Thoracic aorta endothelial cell (primary cell): ENCODE measurements around the gene FNDC11. TPM values are rescaled to one million over a fixed set of nuclear protein-coding genes. Genes with fewer than 3 reads are reported as not detected.

Experiments
- total RNA-seq: library from RNA; depleted of rRNA; stranded (reverse); fragments of >200 nt; gene quantifications from 2 replicates; pipeline ENCODE4 v1.2.3, GENCODE V29; 2012

The FNDC11 gene
- 0.40 and 0.50 TPM in 2 replicates for total RNA-seq

GRCh38 chr20:63553933-63554290 is at the start of gene FNDC11:
FNDC11 (plus strand) TSS chr20:63554159; CDS start chr20:63555664, 1,505 bp downstream.

GRCh38 chr20:63520504-63520933 is 33.4 kb upstream of the FNDC11 start, which contains the start of gene PPDPF:
PPDPF (plus strand) TSS chr20:63520765; CDS start chr20:63521309, 544 bp downstream.

GRCh38 chr20:63536997-63537524 is 16.9 kb upstream of the FNDC11 start, which contains the start of gene PTK6:
PTK6 (minus strand) TSS chr20:63537376; CDS start chr20:63537314, 62 bp downstream.

GRCh38 chr20:63547725-63548480 is 6.1 kb upstream of the FNDC11 start, which contains the start of gene SRMS:
SRMS (minus strand) TSS chr20:63547749; CDS start chr20:63547463, 286 bp downstream.

GRCh38 chr20:63574156-63574828 is 20.3 kb downstream of the FNDC11 start, which contains the start of gene HELZ2:
HELZ2 (minus strand) TSS chr20:63574239; CDS start chr20:63572385, 1,854 bp downstream.

Other genes with a start within 250 kb of the FNDC11 start
- gene CHRNA4, start 192.8 kb upstream of the FNDC11 start, total RNA-seq, result not detected in 2 replicates
- not detected in 2 replicates for gene KCNQ2, start 81.5 kb upstream of the FNDC11 start, total RNA-seq
- gene EEF1A2, start 55.1 kb upstream of the FNDC11 start, total RNA-seq, result 1.0 and 2.3 TPM in 2 replicates
- 41.0 and 75.0 TPM in 2 replicates for gene PPDPF, start 33.4 kb upstream of the FNDC11 start, total RNA-seq
- not detected in 2 replicates for gene PTK6, start 16.8 kb upstream of the FNDC11 start, total RNA-seq
- gene SRMS, start 6.4 kb upstream of the FNDC11 start, total RNA-seq, result not detected in 2 replicates
- gene HELZ2, start 20.1 kb downstream of the FNDC11 start, total RNA-seq, result 26.9 and 33.4 TPM in 2 replicates
- 8.6 and 10.6 TPM in 2 replicates for gene GMEB2, start 72.9 kb downstream of the FNDC11 start, total RNA-seq
- 3.5 and 6.1 TPM in 2 replicates for gene STMN3, start 99.3 kb downstream of the FNDC11 start, total RNA-seq
- gene RTEL1, start 104.2 kb downstream of the FNDC11 start, total RNA-seq, result 19.8 and 22.6 TPM in 2 replicates
- 13.2 and 15.5 TPM in 2 replicates for gene TNFRSF6B, start 142.5 kb downstream of the FNDC11 start, total RNA-seq
- 24.3 and 25.3 TPM in 2 replicates for gene ARFRP1, start 153.8 kb downstream of the FNDC11 start, total RNA-seq
- gene ZGPAT, start 153.9 kb downstream of the FNDC11 start, total RNA-seq, result 15.8 and 16.1 TPM in 2 replicates
- 2.4 and 3.6 TPM in 2 replicates for gene LIME1, start 182.5 kb downstream of the FNDC11 start, total RNA-seq
- 21.8 and 25.8 TPM in 2 replicates for gene SLC2A4RG, start 185.6 kb downstream of the FNDC11 start, total RNA-seq